Hepatocyte (in vitro differentiated cells): ENCODE results near the gene STX4. TPM values are rescaled to one million over a fixed set of nuclear protein-coding genes. Genes with fewer than 3 reads are reported as not detected.

Source experiments
- DNase-seq: peaks from one replicate; pipeline ENCODE4 v3.0.0-alpha.2; 2016; ENCODE audit warnings: low spot score
- H2AFZ ChIP-seq: fragments of 200-600 bp; sonication (generic); 2 replicates; pipeline ENCODE4 v1.6.0; 2016; ENCODE audit warnings: antibody characterized with exemption, mild to moderate bottlenecking
- H3K27ac ChIP-seq: fragments of 200-600 bp; sonication (generic); 2 replicates; pipeline ENCODE4 v1.5.1; 2016; ENCODE audit warnings: mild to moderate bottlenecking
- H3K27me3 ChIP-seq: fragments of 200-600 bp; sonication (generic); 2 replicates; pipeline ENCODE4 v1.6.1; 2016
- H3K36me3 ChIP-seq: fragments of 200-600 bp; sonication (generic); replicated peaks from 2 replicates; pipeline ENCODE4 v1.5.1; 2016; ENCODE audit warnings: low read depth; ENCODE audit not compliant: insufficient read depth
- H3K4me1 ChIP-seq: fragments of 200-600 bp; sonication (generic); 2 replicates; pipeline ENCODE4 v1.5.1; 2016; ENCODE audit warnings: mild to moderate bottlenecking, moderate library complexity; ENCODE audit not compliant: insufficient read depth
- H3K4me2 ChIP-seq: fragments of 200-600 bp; sonication (generic); 2 replicates; pipeline ENCODE4 v1.6.0; 2016
- H3K4me3 ChIP-seq: fragments of 200-600 bp; sonication (generic); 2 replicates; pipeline ENCODE4 v1.5.1; 2016; ENCODE audit warnings: mild to moderate bottlenecking
- H3K79me2 ChIP-seq: fragments of 200-600 bp; sonication (generic); 2 replicates; pipeline ENCODE4 v1.6.0; 2017; ENCODE audit warnings: mild to moderate bottlenecking
- H3K9me2 ChIP-seq: fragments of 200-600 bp; sonication (generic); replicated peaks from 2 replicates; pipeline ENCODE4 v1.6.0; 2017; ENCODE audit warnings: mild to moderate bottlenecking; ENCODE audit not compliant: insufficient read depth
- H3K9me3 ChIP-seq: fragments of 200-600 bp; sonication (generic); 2 replicates; pipeline ENCODE4 v1.5.1; 2016; ENCODE audit warnings: low read depth, mild to moderate bottlenecking
- H4K20me1 ChIP-seq: fragments of 200-600 bp; sonication (generic); 2 replicates; pipeline ENCODE4 v1.6.0; 2016; ENCODE audit warnings: mild to moderate bottlenecking; ENCODE audit not compliant: insufficient read depth, poor library complexity, severe bottlenecking
- EZH2 ChIP-seq: fragments of 200-600 bp; sonication (generic); IDR thresholded peaks from 2 replicates; pipeline ENCODE4 v1.6.1; 2016; ENCODE audit warnings: antibody characterized with exemption, mild to moderate bottlenecking, borderline replicate concordance
- EZH2phosphoT487 ChIP-seq: fragments of 200-600 bp; sonication (generic); IDR thresholded peaks from one replicate; pipeline ENCODE4 v1.6.1; 2018; ENCODE audit warnings: antibody characterized with exemption, mild to moderate bottlenecking, low read depth, moderate library complexity; ENCODE audit not compliant: unreplicated experiment, severe bottlenecking
- WGBS: methylation state at CpG from one replicate; pipeline ENCODE4 v1.1.6; 2016; ENCODE audit warnings: low lambda C conversion rate; ENCODE audit errors: missing lambda C conversion rate; 5-methylcytosine and 5-hydroxymethylcytosine counted together
- polyA plus RNA-seq: library from polyadenylated mRNA; unstranded; fragments of >200 nt; fragmentation: Nextera tagmentation; extraction: Ambion mirVana; gene quantifications from 2 replicates; pipeline ENCODE4 v1.2.1, GENCODE V29; 2016
- total RNA-seq: library from RNA; depleted of rRNA; stranded (reverse); fragments of >200 nt; gene quantifications from 2 replicates; pipeline ENCODE4 v1.2.3, GENCODE V29; 2014
- TF ChIP-seq, protein P1 (sequence below): fragments of 200-600 bp; sonication (generic); IDR thresholded peaks from 2 replicates; pipeline ENCODE4 v1.5.1; 2016; ENCODE audit warnings: antibody characterized with exemption, mild to moderate bottlenecking; ENCODE audit not compliant: poor library complexity

Gene STX4
- total and polyA plus RNA-seq, 2 experiments from 2014 or later, result 25.9 to 72.4 TPM

DNA sequence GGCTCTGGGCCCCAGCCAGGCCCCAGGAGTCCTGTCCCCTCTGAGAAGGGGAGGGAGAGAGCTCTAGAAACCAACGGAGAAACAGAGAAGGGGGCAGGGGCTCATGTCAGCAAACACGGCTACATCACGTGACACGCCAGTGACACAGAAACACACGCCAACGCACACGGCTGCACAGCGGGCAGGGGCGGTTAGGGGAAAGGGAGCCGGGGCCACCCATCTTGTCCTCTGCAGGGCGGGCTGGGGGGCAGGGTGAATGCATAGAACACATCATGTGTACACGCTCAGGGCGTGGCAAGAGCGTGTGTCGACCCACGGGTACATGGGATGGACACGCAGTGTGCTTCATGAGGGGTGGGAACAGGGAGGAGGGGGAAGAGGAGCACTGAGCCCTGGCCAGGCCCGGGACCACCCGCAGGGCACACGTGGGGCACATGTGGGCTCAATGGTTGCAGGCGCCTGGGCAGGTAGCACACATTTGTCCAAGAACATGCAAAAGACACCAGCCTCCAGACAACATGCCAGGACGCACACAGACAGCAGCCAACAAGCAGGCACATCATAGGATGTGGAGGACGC is 43.8 kb upstream of the STX4 start:
- no peak for DNase-seq
- H3K36me3 ChIP-seq, result no peaks in the 10 kb centered on the region
- no peak overlapping the region for H3K4me3 ChIP-seq
- H3K4me2 ChIP-seq, result no peak overlapping the region
- no peaks in the 10 kb centered on the region for H4K20me1 ChIP-seq
- H3K27ac ChIP-seq, result no peak overlapping the region
- H3K9me2 ChIP-seq, result no peaks in the 10 kb centered on the region
- no peaks in the 10 kb centered on the region for H3K9me3 ChIP-seq
- 97% methylated on average over 21 of the region's 23 CpGs for WGBS
- no peak overlapping the region for H2AFZ ChIP-seq
- H3K79me2 ChIP-seq, result no peaks in the 10 kb centered on the region
- no peaks in the 10 kb centered on the region for H3K27me3 ChIP-seq
- no peak for TF ChIP-seq EZH2
- TF ChIP-seq EZH2phosphoT487, result no peak
- TF ChIP-seq, protein P1, sequence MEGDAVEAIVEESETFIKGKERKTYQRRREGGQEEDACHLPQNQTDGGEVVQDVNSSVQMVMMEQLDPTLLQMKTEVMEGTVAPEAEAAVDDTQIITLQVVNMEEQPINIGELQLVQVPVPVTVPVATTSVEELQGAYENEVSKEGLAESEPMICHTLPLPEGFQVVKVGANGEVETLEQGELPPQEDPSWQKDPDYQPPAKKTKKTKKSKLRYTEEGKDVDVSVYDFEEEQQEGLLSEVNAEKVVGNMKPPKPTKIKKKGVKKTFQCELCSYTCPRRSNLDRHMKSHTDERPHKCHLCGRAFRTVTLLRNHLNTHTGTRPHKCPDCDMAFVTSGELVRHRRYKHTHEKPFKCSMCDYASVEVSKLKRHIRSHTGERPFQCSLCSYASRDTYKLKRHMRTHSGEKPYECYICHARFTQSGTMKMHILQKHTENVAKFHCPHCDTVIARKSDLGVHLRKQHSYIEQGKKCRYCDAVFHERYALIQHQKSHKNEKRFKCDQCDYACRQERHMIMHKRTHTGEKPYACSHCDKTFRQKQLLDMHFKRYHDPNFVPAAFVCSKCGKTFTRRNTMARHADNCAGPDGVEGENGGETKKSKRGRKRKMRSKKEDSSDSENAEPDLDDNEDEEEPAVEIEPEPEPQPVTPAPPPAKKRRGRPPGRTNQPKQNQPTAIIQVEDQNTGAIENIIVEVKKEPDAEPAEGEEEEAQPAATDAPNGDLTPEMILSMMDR, result no peak
- peaks cover 6% of the 10 kb centered on the region for H3K4me1 ChIP-seq

DNA sequence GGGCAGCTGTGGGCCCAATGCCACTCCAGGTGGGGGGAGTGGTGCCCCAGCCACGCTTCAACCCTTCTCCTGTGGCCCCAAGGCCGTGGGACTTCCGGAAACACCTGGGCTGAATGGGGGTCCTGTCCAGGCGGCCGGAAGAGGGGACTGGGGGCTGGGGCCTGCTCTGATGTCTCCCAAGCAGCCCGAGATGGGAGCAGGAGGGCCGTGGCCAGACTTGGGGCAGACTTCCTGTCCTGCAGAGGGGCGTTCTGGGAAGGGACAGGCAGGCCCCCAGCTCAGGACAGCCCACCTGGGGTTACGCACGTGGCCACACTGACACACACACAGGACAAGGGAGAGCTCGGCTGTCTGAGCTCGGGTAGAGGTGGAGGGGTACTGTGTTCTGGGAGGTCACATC is 43.3 kb upstream of the STX4 start:
- Histone ChIP-seq H2AFZ (no peak overlapping the region), H3K9me2 (no peaks in the 10 kb centered on the region), H3K4me1 (peaks cover 5% of the 10 kb centered on the region), H4K20me1 (no peaks in the 10 kb centered on the region), H3K4me3 (no peak overlapping the region), H3K79me2 (no peaks in the 10 kb centered on the region), H3K9me3 (no peaks in the 10 kb centered on the region), H3K36me3 (no peaks in the 10 kb centered on the region), H3K27me3 (no peaks in the 10 kb centered on the region), H3K27ac (no peak overlapping the region), H3K4me2 (no peak overlapping the region)
- DNase-seq, result no peak
- TF ChIP-seq, protein P1, result no peak
- TF ChIP-seq EZH2phosphoT487 (no peak), EZH2 (no peak)
- WGBS, result 81% methylated on average over 12 of the region's 12 CpGs

DNA sequence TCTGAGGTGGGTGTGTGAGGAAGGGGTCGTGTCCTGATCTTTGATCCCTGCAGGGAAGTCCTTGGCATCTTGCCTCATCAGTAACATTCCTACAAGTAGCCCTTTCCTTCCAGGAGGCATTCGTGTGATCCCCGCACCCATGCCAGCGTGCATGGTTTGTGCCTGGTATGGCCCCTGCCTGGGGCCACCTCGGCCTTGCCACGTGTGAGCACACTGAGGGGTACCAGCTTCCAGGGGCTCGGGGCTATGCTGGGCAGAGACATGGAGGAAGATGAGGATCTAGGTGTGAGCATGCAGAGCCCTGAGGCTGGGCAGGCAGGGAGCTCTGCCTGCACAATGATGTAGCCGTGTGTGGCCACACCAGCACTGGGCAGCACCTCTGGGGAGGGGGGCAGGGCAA is 42.3 kb upstream of the STX4 start:
- no peak for DNase-seq
- 88% methylated on average over 8 of the region's 8 CpGs for WGBS
- no peaks in the 10 kb centered on the region for H3K9me3 ChIP-seq
- peaks cover 4% of the 10 kb centered on the region for H3K27me3 ChIP-seq
- no peak overlapping the region for H3K4me3 ChIP-seq
- H3K4me2 ChIP-seq, result no peak overlapping the region
- TF ChIP-seq EZH2, result no peak
- TF ChIP-seq, protein P1, result no peak
- no peak for TF ChIP-seq EZH2phosphoT487
- no peaks in the 10 kb centered on the region for H3K79me2 ChIP-seq
- H3K36me3 ChIP-seq, result no peaks in the 10 kb centered on the region
- H3K4me1 ChIP-seq, result no peaks in the 10 kb centered on the region
- H4K20me1 ChIP-seq, result no peaks in the 10 kb centered on the region
- H3K9me2 ChIP-seq, result no peaks in the 10 kb centered on the region
- H3K27ac ChIP-seq, result no peak overlapping the region
- H2AFZ ChIP-seq, result no peak overlapping the region
